K562 (cell line): Measurements from ENCODE around the gene NDOR1. TPM values are rescaled to one million over a fixed set of nuclear protein-coding genes. Genes with fewer than 3 reads are reported as not detected.
A peak's percentile ranks its signal among the peaks of the same experiment; 100 is the strongest.

Experiments
- CHD1 ChIP-seq: fragments of 200-600 bp; sonication (generic); IDR thresholded peaks from one replicate; pipeline ENCODE4 v1.6.1; 2012; ENCODE audit warnings: mild to moderate bottlenecking, moderate library complexity, low read length, inconsistent platforms
- CREM ChIP-seq: IDR thresholded peaks from 2 replicates; pipeline ENCODE4 v1.6.1; 2014; ENCODE audit warnings: antibody characterized with exemption, low read depth
- EZH2 ChIP-seq: IDR thresholded peaks from 2 replicates; pipeline ENCODE4 v1.6.1; 2012; ENCODE audit warnings: low read depth, mild to moderate bottlenecking, inconsistent platforms, low read length, borderline replicate concordance
- JUND ChIP-seq, 2 experiments: IDR thresholded peaks; 2 replicates in 1 of 2; 3 replicates in 1 of 2; pipeline ENCODE4 v1.6.1; 2011; ENCODE audit warnings: borderline replicate concordance in 2 of 2, low read depth in 2 of 2, low read length in 2 of 2, improper control_type of control experiment in 1 of 2, missing biosample characterization in 1 of 2, missing genetic modification characterization in 1 of 2, missing genetic modification reagents in 1 of 2
- L3MBTL2 ChIP-seq: fragments of 450-650 bp; IDR thresholded peaks from 2 replicates; pipeline ENCODE4 v1.6.1; 2016; ENCODE audit warnings: mild to moderate bottlenecking, moderate library complexity
- MIER1 ChIP-seq: fragments of 450-650 bp; IDR thresholded peaks from 2 replicates; pipeline ENCODE4 v1.6.1; 2016; ENCODE audit warnings: antibody characterized with exemption, mild to moderate bottlenecking, low read depth
- MYNN ChIP-seq, 2 experiments: sonication (generic); formaldehyde crosslinking in 1 of 2; IDR thresholded peaks; 2 replicates each; pipeline versions ENCODE4 v1.5.0 to v1.6.1; 2016 to 2020; ENCODE audit warnings: antibody characterized with exemption in 1 of 2, missing genetic modification reagents in 1 of 2
- RAD51 ChIP-seq: fragments of 450-650 bp; IDR thresholded peaks from 2 replicates; pipeline ENCODE4 v1.7.1; 2016; ENCODE audit warnings: low read depth, mild to moderate bottlenecking, borderline replicate concordance
- RCOR1 ChIP-seq, 2 experiments: IDR thresholded peaks; 2 replicates each; pipeline ENCODE4 v1.6.1; 2012; ENCODE audit warnings: low read depth in 2 of 2, low read length in 2 of 2, borderline replicate concordance in 1 of 2, improper control_type of control experiment in 1 of 2
- THRA ChIP-seq: fragments of 450-650 bp; IDR thresholded peaks from 2 replicates; pipeline ENCODE4 v1.6.1; 2017; ENCODE audit warnings: mild to moderate bottlenecking, moderate library complexity
- YY1 ChIP-seq, 3 experiments: IDR thresholded peaks; 2 replicates each; pipeline ENCODE4 v1.6.1; 2011; ENCODE audit warnings: low read length in 2 of 3, mild to moderate bottlenecking in 2 of 3, moderate library complexity in 2 of 3, borderline replicate concordance in 1 of 3, control low read depth in 1 of 3, low read depth in 1 of 3; ENCODE audit not compliant: insufficient read depth in 3 of 3, insufficient replicate concordance in 2 of 3, control insufficient read depth in 1 of 3, insufficient read length in 1 of 3; ENCODE audit errors: extremely low read depth in 1 of 3
- ZBED1 ChIP-seq: IDR thresholded peaks from 2 replicates; pipeline ENCODE4 v1.6.1; 2014
- polyA plus RNA-seq, 8 experiments: library from polyadenylated mRNA; depleted of rRNA in 4 of 8; stranded (reverse) in 5 of 8; unstranded in 3 of 8; fragments of >200 nt; fragmentation: Nextera tagmentation in 2 of 8; fragmentation: Illumina TruSeq in 1 of 8; extraction: Ambion mirVana in 2 of 8; extraction: Trizol in 1 of 8; gene quantifications; 2 replicates each; pipeline versions ENCODE4 v1.2.1 to v1.2.3, GENCODE V29; 2011 to 2014; ENCODE audit warnings: inconsistent platforms in 1 of 8, missing spikeins in 1 of 8
- total RNA-seq, 7 experiments: library from RNA; depleted of rRNA in 6 of 7; stranded (reverse); fragments of >200 nt in 6 of 7; fragmentation: Illumina TruSeq in 2 of 7; extraction: Trizol in 2 of 7; gene quantifications; 2 replicates each; pipeline versions ENCODE4 v1.2.1 to v1.2.3, GENCODE V29; 2011 to 2021; ENCODE audit warnings: low replicate concordance in 1 of 7
- TF ChIP-seq, protein P1 (sequence below): fragments of 250-450 bp; sonication (Bioruptor Pico); IDR thresholded peaks from 2 replicates; pipeline ENCODE4 v1.4.0; 2020; ENCODE audit warnings: borderline replicate concordance
- TF ChIP-seq, protein P2 (sequence below): fragments of 150-350 bp; conservative IDR thresholded peaks from 2 replicates; pipeline ENCODE4 v1.6.1; 2014; ENCODE audit warnings: low read length
- TF ChIP-seq, protein P3 (sequence below): sonication (generic); formaldehyde crosslinking; IDR thresholded peaks from 2 replicates; pipeline ENCODE4 v1.4.0; 2020; ENCODE audit warnings: mild to moderate bottlenecking, missing genetic modification reagents

Gene NDOR1
- total and polyA plus RNA-seq, 9 of the 15 experiments (the other 6 are each of a cell fraction or from before 2014, with no cell fraction given), result 0.06 to 36.9 (median 6.9) TPM

DNA sequence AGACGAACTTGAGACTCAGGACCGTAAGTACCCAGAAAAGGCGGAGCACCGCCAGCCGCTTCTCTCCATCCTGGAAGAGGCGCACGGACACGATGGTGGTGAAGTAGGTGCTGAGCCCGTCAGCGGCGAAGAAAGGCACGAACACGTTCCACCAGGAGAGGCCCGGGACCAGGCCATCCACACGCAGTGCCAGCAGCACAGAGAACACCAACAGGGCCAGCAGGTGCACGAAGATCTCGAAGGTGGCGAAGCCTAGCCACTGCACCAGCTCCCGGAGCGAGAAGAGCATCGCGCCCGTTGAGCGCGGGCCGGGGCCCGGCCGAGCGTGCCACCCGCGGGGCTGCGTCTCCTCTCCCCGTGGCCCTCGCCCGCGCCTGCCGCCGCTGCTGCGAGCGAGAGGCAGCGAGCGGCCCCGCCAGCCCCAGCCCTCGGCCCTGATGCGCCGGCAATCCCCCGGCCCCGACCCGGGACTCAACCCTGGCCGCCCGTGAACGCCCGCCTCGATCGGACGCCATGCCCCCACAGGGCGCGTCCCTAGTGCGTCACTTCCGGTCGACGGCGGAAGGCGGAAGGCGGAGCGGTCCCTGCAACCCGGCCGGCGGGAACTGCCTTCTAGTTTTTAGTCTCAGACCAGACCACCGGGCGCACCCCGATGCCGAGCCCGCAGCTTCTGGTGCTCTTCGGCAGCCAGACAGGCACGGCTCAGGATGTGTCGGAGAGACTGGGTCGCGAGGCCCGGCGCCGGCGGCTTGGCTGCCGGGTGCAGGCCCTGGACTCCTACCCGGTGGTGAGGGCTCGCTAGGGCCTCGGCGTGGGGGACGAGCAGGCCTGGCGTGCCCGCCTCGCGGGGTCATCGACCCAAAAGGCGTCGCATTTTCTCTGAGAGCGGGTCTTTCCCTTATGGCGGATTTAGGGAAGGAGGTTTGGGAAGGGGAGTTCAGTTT lies at the start of gene NDOR1, which contains the start of gene TMEM203 (continued):
- TF ChIP-seq CHD1 (no peak), EZH2 (no peak), THRA (no peak), MYNN (IDR thresholded peaks at IDR 0.05) (0 out of 2 replicates have a peak, but pooled peaks have one; percentile 29), MYNN (CRISPR knock-in tag; IDR thresholded peaks at IDR 0.05) (no peak), JUND (IDR thresholded peaks at IDR 0.05; ENCODE audit: borderline replicate concordance, low read depth, low read length) (0 out of 2 replicates have a peak, but pooled peaks have one; percentile 44), JUND (tag; IDR thresholded peaks at IDR 0.05; ENCODE audit: borderline replicate concordance, low read depth, low read length) (no peak), RCOR1 (IDR thresholded peaks at IDR 0.05; ENCODE audit: borderline replicate concordance in 1 of 2, low read depth in 2 of 2, low read length in 2 of 2) (no peak), ZBED1 (no peak), CREM (peak; percentile 99), L3MBTL2 (no peak), RAD51 (no peak), YY1 (IDR thresholded peaks at IDR 0.05; ENCODE audit: borderline replicate concordance in 1 of 3, control insufficient read depth in 1 of 3, extremely low read depth in 1 of 3, insufficient read depth in 3 of 3, insufficient read length in 1 of 3, insufficient replicate concordance in 2 of 3, low read depth in 1 of 3, low read length in 2 of 3) (peak; percentile 66 to 96 (median 93)), MIER1 (no peak)
- TF ChIP-seq, protein P1, sequence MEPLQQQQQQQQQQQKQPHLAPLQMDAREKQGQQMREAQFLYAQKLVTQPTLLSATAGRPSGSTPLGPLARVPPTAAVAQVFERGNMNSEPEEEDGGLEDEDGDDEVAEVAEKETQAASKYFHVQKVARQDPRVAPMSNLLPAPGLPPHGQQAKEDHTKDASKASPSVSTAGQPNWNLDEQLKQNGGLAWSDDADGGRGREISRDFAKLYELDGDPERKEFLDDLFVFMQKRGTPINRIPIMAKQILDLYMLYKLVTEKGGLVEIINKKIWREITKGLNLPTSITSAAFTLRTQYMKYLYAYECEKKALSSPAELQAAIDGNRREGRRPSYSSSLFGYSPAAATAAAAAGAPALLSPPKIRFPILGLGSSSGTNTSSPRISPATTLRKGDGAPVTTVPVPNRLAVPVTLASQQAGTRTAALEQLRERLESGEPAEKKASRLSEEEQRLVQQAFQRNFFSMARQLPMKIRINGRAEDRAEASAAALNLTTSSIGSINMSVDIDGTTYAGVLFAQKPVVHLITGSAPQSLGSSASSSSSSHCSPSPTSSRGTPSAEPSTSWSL (CRISPR knock-in tag), result 0 out of 2 replicates have a peak, but pooled peaks have one; percentile 23
- TF ChIP-seq, protein P2, sequence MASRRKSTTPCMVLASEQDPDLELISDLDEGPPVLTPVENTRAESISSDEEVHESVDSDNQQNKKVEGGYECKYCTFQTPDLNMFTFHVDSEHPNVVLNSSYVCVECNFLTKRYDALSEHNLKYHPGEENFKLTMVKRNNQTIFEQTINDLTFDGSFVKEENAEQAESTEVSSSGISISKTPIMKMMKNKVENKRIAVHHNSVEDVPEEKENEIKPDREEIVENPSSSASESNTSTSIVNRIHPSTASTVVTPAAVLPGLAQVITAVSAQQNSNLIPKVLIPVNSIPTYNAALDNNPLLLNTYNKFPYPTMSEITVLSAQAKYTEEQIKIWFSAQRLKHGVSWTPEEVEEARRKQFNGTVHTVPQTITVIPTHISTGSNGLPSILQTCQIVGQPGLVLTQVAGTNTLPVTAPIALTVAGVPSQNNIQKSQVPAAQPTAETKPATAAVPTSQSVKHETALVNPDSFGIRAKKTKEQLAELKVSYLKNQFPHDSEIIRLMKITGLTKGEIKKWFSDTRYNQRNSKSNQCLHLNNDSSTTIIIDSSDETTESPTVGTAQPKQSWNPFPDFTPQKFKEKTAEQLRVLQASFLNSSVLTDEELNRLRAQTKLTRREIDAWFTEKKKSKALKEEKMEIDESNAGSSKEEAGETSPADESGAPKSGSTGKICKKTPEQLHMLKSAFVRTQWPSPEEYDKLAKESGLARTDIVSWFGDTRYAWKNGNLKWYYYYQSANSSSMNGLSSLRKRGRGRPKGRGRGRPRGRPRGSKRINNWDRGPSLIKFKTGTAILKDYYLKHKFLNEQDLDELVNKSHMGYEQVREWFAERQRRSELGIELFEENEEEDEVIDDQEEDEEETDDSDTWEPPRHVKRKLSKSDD, result 0 out of 2 replicates have a peak, but pooled peaks have one; percentile 51
- TF ChIP-seq, protein P3, sequence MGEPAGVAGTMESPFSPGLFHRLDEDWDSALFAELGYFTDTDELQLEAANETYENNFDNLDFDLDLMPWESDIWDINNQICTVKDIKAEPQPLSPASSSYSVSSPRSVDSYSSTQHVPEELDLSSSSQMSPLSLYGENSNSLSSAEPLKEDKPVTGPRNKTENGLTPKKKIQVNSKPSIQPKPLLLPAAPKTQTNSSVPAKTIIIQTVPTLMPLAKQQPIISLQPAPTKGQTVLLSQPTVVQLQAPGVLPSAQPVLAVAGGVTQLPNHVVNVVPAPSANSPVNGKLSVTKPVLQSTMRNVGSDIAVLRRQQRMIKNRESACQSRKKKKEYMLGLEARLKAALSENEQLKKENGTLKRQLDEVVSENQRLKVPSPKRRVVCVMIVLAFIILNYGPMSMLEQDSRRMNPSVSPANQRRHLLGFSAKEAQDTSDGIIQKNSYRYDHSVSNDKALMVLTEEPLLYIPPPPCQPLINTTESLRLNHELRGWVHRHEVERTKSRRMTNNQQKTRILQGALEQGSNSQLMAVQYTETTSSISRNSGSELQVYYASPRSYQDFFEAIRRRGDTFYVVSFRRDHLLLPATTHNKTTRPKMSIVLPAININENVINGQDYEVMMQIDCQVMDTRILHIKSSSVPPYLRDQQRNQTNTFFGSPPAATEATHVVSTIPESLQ (CRISPR knock-in tag), result peak; percentile 81; the same call in 1 of the 2 replicates
